ENCODE measurements around the gene FNBP1. TPM values are rescaled to one million over a fixed set of nuclear protein-coding genes. Genes with fewer than 3 reads are reported as not detected.
A peak's percentile ranks its signal among the peaks of the same experiment; 100 is the strongest.

FNBP1 gene
- total and polyA plus RNA-seq, 2 of the 13 experiments (the other 11 are each of a cell fraction or from before 2014, with no cell fraction given), result 5.4 to 19.5 TPM

GRCh38 chr9:130042406-130042884 is 544 bp downstream of the FNBP1 start (continued):
- TF ChIP-seq TFAP4 (IDR thresholded peaks at IDR 0.05; ENCODE audit: borderline replicate concordance, low read depth), result no peak
- TF ChIP-seq ZNF572 (CRISPR knock-in tag; IDR thresholded peaks at IDR 0.05), result no peak
- no peak for TF ChIP-seq EEA1 (CRISPR knock-in tag; IDR thresholded peaks at IDR 0.05; ENCODE audit: borderline replicate concordance)
- peak; percentile 46; the same call in 1 of the 2 replicates for TF ChIP-seq ZNF414 (CRISPR knock-in tag; IDR thresholded peaks at IDR 0.05)
- 0 out of 2 replicates have a peak, but pooled peaks have one; percentile 18 for TF ChIP-seq ZNF142 (CRISPR knock-in tag; IDR thresholded peaks at IDR 0.05)
- TF ChIP-seq ZNF24 (IDR thresholded peaks at IDR 0.05), result no peak
- TF ChIP-seq HES4 (CRISPR knock-in tag; IDR thresholded peaks at IDR 0.05; ENCODE audit: borderline replicate concordance), result peak; percentile 22; the same call in 1 of the 2 replicates
- TF ChIP-seq MYC (CRISPR knock-in tag; IDR thresholded peaks at IDR 0.05; ENCODE audit: borderline replicate concordance), result no peak
- peak; percentile 59; the same call in 1 of the 2 replicates for TF ChIP-seq ARID4A (CRISPR knock-in tag; IDR thresholded peaks at IDR 0.05; ENCODE audit: borderline replicate concordance)
- TF ChIP-seq ATF7-NPFF (CRISPR knock-in tag; IDR thresholded peaks at IDR 0.05; ENCODE audit: low read depth), result peak; percentile 59; the same call in 1 of the 2 replicates
- TF ChIP-seq ZFP90 (CRISPR knock-in tag; IDR thresholded peaks at IDR 0.05; ENCODE audit: borderline replicate concordance), result no peak
- TF ChIP-seq ZFP82 (CRISPR knock-in tag; IDR thresholded peaks at IDR 0.05; ENCODE audit: borderline replicate concordance), result peak; percentile 36; the same call in 1 of the 2 replicates
- TF ChIP-seq ZSCAN30 (CRISPR knock-in tag; IDR thresholded peaks at IDR 0.05), result no peak
- TF ChIP-seq TMF1 (CRISPR knock-in tag; IDR thresholded peaks at IDR 0.05; ENCODE audit: low read depth), result no peak
